ENCODE results near the gene PKDREJ.

DNA sequence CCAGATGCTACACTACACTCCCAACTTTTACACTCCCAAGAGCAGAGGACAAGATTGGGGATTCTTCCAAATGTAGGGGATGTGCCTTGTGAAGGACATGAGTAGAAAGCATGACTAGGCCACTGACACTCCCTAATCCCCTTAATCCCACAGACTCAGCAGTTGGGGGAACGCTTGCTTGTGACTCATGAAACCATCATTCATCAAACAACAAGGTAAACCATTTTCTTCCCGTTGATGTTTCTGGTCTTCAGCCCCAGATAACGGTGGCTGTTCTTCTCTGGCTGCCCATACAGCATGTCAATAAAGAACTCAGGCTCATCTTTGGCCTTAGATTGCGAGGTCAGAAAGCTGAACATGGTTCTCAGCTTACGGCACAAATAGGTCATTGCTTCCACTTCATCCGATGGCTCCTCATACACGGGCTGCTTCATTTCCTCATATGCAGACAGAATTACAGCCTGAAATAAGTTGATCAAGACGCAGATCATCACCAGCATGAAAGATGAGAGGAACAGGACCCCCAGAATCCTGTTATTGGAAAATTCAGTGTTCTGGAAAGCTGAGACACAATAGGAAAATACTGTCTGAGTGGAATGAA, 6.7 kb downstream of the PKDREJ start:
- TF ChIP-seq, protein P1, sequence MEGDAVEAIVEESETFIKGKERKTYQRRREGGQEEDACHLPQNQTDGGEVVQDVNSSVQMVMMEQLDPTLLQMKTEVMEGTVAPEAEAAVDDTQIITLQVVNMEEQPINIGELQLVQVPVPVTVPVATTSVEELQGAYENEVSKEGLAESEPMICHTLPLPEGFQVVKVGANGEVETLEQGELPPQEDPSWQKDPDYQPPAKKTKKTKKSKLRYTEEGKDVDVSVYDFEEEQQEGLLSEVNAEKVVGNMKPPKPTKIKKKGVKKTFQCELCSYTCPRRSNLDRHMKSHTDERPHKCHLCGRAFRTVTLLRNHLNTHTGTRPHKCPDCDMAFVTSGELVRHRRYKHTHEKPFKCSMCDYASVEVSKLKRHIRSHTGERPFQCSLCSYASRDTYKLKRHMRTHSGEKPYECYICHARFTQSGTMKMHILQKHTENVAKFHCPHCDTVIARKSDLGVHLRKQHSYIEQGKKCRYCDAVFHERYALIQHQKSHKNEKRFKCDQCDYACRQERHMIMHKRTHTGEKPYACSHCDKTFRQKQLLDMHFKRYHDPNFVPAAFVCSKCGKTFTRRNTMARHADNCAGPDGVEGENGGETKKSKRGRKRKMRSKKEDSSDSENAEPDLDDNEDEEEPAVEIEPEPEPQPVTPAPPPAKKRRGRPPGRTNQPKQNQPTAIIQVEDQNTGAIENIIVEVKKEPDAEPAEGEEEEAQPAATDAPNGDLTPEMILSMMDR (IDR thresholded peaks at IDR 0.05; ENCODE audit: low read length), result no peak
- no peak for TF ChIP-seq EZH2 (IDR thresholded peaks at IDR 0.05; ENCODE audit: borderline replicate concordance, low read length)

Data from OCI-LY1 (cell line).